Stimulated activated CD8-positive, alpha-beta memory T cell treated with anti-CD3 and anti-CD28 coated beads, Interleukin-15, amount 100 ng/mL, for 48 hours (primary cell): ENCODE results near the gene RBM19.
"Not testable (repeated sequence)": the region's sequence is repeated elsewhere in the genome, so short reads cannot be mapped to it uniquely, and the experiment has no call there.

Experiments used
- DNase-seq, 2 donors: peaks; one replicate each; pipeline ENCODE4 v3.0.0-alpha.2; 2020; ENCODE audit warnings: low read depth in 2 of 2

RBM19 gene

DNA sequence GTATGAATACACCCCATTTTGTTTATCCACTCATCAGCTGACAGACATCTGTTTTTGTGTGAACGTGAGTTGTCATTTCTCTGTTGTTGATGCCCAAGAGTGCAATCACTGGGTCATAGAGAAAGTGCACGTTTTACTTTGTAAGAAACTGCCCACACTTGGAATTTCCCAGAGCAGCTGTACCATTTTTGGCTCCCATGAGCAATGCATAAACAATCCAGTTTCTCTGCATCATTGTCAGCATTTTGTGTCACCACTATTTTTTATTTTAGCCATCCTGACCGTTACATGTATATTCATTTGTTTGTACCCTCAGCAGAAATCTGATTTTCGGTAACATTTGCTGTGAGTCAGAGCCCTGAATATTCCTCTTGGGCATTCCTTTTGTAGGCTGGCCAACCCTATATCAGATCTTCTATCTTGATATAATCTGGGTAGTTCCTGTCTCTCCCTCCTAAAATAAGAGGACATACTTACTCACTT is 62.7 kb downstream of the RBM19 start:
- no peak for DNase-seq

DNA sequence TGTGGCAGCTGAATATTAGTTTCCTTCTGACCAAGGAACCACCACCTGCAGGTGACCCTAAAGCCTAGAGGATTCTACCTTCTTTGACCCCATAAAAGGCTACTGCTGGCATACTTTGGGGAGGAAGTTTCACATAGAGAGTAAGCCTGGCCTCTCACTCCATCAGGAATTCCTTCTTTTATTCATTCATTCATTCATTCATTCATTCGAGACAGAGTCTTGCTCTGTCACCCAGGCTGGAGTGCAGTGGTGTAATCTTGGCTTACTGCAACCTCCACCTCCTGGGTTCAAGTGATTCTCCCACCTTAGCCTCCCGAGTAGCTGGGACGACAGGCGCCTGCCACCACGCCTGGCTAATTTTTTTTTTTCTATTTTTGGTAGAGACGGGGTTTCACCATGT is 64.8 kb downstream of the RBM19 start:
- DNase-seq: not testable (repeated sequence)

DNA sequence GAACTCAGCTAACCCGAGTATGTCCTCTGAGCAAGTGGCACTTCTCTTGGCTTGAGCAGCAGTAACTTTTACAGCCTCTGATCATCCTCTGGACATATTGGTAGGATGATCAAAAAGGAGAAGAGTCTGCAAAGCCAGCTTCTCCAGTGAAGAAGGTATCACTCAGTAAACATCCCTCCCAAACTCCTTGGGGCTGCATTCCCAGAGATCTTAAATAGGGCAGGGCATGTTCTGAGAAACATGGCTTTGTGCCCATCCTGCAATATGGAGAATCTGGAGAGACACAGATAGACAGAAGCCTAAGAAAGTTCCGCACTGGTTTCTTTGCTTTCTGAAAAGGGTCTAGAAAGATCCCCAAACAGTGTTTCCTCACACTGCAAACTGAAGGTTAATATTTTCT is 65.4 kb downstream of the RBM19 start:
- DNase-seq: no peak

DNA sequence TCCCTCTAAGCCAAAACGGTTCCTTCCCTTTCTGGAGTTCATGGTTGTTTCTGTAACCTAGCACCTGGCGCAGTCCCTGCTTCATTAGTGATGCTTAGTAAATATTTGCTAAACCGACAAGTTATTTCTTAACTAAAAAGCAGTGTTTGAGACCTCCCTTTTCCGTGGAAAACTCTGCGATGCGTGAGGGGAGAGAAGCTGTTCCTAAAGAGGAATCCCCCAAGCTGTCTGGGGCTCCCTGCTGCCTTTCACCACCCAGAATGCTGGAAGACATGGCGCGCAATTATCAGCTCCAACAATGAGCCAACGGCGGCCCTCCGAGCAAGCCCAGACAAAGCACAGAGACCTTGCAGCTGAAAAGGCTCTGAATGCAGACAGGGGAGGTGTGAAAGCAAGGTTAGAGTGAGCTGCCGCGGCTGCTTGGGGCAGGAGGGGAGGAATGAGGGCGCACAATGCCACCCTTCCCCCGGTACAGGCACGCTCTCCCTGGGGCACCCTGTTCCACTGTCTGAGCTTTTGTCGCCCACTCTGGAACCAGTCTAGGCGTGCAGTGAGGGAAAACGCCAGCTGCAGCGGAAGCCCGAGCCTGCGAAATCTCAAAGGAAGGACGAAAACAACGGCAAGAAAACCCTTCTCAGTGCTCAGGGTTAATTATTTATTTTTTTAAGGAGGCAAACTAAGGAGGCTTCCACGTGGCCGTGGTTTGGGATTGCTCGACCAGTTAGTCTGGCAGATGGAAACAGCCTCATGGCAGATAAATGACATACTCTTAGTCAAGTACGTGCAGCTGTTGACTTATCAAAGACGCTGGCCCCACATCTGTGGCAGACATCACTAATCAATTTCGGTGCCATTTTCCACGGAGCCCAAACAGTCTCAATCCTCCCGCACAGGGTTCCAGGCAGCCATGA is 66.3 kb downstream of the RBM19 start:
- no peak for DNase-seq

DNA sequence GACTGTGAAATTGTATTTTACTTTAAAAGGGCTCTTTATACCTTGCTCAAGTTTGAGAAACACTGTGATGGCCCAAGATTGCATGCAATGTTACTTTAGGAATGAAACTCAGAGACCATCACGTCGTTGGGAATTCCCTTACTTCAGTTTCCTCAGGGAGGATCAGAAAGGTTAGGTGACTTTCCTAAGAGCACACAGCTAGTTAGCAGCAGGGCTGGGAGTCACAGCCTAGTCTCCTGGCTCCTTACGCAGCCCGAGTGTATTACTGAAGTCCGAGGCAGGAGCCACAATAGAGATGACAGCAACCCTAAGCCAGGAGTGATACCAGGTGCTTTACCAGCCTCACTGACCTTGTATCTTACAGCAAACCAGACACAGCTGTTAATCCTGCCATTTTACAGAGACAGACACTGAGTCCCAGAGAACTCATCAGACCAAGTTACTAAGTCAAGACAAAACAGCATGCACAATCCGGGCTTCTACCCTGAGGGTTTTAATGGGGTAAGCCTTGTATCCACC is 67.0 kb downstream of the RBM19 start:
- no peak for DNase-seq

DNA sequence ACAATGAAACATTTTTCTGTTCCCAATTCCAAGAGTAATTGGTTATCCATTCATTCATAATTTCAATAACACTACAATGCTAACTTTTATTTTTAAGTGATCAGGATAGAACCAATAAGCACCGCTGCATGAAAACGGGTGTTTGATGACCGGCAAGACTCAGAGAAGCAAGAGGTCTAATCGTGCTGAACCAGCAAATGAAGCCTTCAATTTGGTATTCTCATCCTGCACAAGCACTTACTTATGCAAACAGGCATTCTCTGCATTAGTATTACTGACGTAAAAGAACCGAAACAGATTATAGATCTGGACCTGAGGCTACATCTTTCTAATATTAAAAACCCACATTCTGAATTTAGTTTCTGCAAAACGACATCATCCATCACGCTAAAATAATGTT is 67.7 kb downstream of the RBM19 start:
- no peak for DNase-seq

DNA sequence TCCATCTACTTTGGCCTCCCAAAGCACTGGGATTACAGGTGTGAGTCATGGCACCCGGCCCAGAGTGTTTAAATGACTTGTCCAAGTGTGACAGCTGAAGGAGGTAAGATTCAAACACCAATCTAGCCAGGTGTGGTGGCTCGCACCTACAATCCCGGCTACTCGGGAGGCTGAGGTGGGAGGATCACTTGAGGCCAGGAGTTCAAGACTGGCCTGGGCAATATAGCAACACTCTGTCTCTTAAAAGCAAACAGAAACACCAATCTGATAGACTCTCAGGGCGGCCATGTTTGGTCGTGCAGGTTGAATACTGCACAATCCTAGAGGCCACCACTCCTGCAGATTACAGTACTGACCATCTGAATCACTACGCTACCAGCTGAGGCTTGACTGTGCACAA is 68.7 kb downstream of the RBM19 start:
- DNase-seq: no peak

DNA sequence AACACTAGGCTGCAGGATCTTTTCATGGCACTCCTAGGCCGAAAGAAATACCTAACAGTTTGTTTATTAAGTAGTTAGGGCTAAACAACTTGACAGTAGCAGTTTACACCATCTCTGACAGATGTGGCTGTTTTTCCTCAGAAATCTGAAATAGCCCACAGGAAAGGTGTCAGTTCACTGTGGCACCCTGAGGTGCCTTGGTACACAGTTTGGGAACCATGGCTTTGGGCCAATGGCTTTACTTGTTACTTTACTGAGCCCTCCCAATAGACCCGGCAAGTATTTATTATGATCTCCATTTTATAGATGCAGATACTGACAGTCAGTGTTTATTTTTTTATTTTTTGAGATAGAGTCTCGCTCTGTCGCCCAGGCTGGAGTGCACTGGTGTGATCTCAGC is 69.3 kb downstream of the RBM19 start:
- no peak for DNase-seq

DNA sequence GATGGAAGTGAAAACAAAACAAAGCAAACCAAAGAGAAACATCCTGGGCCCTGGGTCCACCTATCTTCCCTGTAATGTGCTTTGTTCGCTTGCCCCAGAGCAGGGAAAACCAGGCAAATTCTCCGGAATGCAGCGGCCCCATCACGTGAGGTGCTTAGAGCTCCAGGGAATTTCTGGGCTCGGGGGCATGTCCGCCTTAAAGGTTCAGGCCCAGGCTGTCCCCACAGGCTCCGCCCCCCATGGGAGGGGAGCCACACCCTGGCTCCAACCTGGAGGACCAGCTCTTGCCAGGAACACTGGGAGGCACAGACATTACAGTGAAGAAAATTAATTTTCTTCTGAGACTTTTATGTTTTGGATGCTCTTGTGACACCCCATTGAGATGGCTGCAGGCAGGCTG is 69.9 kb downstream of the RBM19 start:
- DNase-seq: no peak

DNA sequence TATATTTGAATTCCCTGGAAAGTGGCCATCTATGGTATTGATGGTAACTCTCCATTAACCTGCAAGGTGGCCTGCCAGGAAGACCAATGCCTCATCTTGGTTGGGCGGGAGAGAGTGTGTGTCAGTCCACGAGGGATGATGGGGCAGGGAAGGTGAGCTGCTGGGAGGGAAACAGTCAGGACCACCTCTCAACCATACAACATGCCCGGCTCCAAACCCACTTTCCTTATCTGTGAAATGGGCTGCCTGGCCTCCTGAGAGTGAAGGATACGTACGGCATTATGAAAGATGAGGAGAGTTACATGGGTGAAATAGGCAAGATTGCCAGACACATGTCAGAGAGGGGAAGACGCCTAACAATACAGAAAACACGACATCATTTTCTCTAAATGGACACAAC is 70.9 kb downstream of the RBM19 start:
- no peak for DNase-seq

DNA sequence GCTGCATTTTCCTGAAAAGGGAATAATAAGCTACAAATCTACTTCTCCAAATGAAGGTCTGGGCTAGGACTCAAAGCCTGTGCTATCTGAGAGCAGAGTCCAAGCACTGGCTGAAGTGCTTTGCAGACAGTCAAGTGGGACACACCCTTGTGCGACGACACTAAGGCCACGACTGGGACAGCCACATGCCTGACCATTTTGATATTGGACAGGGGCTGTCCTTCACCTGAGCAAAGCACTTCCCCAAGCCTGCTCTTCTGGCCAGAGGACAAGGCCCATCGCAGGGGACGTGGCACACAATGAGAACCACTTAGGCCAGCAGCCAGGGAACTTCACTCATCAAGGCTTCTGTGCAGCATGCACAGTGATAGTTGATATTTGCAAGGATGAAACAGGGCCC is 71.4 kb downstream of the RBM19 start:
- DNase-seq: no peak

DNA sequence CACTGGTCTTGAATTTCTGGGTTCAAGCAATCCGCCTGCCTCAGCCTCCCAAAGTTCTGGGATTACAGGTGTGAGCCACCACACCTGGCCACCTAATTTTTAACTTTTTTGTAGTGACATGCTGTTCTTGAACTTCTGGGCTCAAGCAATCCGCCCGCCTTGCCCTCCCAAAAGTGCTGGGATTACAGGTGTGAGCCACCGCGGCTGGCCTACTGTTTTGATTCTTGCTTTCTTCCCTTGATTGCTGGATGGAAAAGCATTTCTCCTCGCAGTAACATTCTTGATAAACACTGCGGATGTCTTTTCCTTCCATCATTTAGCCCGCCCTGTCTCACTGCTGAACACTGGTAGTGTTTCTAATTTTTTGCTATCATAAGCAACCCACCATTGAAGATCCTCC is 72.9 kb downstream of the RBM19 start:
- no peak for DNase-seq

DNA sequence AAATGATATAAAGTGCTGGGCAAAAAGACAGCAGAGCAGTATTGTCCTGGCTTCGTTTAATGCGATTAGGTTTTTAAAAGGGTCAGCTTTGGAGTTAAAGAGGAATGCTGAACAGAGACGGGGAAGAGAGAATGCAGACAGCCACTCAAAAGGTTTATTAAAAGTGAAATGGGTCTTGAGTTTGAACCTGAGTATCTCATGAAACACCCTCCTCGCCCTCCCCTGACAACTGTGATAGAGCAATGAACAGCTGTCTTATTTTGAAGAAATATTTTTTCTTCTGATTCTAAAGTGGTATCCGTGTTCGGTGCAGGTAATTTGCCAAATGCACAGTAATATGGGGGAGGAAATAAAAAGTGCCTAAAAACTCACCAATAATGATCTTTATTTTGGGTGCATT is 73.6 kb downstream of the RBM19 start:
- no peak for DNase-seq

DNA sequence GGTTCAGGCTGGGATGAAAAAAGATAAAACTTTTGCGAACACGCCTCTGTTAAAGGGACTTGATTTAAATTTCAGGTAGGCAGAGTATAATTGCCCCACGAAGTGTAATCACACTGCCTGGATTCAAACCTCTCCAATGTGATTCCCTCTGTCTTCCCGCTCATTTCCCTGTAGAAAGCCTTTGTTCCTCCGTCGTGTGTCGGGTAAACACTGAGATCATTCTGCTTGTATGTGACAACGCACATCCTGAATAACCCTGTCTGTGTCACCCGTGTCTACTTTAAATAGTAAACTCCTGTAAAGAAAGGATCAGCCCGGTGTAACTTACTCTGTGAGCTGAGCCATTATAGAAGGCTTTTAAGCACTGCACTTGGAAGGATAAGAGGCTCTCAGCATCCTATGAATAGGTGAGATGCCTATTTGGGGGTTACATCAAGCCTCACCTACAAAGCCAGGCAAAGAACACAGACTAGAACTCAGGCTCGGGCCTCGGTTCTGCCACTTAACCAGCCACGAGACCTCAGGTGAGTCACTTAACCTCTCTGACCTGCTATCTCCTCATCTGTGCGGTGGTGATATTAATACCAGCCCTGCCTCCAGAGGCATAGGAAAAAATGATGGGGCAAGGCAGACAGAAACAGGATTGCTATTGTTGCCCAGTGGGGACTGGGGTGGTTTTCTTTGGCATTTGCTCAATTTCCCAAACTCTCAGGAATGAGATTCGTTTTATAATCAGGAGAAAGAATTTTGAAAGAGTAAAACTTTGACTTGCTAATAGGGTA is 74.2 kb downstream of the RBM19 start:
- DNase-seq: peak in 1 of 2 donors; percentile 1

DNA sequence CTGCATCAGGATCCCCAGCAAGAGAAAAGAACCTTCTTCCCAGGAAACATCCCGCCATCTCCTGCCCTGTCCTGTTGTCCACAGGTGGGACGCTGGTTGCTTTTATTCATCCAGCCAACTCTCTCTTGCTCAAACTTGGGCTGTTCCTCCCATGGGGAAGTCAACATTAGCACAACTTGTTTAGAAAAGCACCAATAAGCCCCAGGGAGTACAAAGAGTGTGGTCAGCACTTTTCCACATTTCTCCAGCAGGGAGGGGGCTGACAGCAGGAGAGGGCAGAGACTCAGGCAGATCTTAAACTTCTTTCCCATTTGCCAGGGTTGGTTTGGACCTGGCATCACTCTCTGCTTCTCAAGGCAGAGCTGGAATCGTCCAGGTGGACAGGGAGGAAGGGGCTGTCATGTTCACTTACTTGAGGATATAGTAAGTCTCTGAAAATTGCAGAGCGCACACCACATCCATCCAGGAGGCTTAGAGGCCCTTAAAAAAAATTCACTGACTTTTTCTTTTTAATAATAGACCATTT is 74.9 kb downstream of the RBM19 start:
- DNase-seq: no peak

DNA sequence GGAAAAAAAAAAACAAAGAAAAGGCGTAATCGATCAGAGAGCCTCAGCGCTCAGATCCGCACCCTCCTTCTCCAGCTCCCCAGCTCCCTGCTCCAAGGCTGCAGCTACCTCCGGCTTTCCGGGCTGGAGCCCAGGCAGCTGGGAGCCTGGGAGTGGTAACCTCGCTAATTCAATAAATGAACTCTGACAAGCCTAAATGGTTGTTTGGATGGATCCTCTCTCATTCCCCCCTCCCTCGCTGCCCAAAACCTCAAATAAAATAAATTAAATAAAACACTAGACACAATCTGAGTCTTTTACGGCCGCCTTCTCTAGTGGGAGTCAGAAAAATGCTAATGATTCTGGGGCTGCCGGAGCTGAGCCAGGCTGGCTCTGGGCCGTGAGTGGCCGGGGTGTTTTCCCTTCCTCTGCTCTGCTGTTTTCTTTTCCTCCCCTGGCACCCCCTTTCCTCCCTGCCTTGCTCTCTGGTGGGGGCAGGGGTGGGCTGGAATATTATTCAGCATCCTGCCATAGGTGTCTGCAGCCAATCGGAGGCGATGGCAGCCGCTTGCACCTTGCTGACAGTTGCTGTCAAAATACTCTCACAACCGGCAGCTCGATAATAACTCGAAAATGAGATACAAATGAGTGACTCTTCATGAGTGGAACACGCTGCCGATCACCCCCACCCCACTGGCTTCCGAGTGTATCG is 76.1 kb downstream of the RBM19 start:
- DNase-seq: no peak

DNA sequence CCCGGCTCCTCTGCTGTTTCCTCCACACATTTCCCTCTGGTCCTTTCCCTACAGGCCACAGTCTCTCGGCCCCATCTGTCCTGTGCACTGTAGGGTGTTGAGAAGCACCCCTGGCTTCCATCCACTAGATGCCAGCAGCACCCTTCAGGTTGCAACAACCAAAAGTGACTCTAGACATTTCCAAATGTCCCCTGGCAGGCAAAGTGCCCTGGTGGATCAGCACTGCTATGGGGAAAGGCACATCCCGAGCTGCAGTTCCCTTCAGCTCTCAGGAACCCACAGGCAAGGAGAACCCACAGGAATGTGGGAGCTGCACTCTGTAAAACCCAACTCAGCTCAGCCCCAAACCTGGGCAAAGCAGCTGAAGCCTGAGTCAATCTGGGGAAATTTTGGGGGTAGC is 77.0 kb downstream of the RBM19 start:
- DNase-seq: no peak

DNA sequence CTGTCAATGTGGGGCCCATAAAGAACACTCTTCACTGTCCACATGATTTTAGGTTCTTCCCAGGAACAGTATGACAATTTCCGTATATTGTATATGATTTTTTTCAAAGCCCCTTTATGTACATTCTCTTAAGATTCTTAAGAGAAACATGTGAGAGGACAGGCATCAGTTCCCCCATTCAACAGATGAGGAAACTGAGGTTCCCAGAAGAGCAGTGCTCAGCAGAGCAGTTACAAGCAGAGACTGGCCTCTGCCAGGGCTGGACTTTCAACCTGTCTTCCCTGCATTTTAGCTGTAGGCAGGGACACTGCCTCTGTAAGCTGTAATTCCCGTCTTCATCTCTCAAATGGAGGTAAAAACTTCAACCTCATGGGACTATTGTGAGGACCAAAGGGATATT is 77.7 kb downstream of the RBM19 start:
- DNase-seq: no peak

DNA sequence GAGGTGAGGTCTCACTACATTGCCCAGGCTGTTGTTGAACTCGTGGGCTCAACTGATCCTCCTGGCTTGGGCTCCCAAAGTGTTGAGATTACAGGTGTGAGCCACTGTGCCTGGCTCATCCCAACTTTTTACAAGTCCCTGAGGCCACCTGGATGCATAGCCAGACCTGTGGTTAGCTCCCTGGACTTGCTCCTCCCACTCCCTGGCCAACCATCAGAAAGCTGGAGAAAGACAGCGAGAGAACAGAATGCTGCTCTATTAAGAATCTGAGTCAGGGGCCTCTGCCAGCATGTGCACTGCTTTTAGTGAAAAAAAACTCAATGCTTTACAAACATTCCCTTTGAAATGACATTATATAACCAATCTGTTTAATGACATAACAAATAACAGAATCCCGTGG is 78.2 kb downstream of the RBM19 start:
- DNase-seq: no peak

DNA sequence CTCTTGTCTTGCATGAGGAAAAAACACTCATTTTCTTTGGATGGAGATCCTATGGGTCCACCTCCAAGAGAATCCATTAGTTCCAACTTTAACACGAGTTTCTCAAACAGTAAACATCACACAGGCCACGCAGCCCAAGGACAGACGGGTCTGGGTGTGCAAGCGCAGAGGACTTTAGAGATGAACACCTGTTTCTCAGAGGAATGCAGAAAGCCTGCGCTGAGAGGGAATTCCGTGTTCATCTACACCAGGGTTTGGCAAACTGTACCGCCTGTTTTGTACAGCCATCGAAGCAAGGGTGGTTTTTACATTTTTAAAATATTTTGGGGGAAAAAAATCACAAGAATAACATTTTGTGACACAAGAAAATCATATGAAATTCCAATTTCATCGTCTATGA is 79.4 kb downstream of the RBM19 start:
- no peak for DNase-seq

DNA sequence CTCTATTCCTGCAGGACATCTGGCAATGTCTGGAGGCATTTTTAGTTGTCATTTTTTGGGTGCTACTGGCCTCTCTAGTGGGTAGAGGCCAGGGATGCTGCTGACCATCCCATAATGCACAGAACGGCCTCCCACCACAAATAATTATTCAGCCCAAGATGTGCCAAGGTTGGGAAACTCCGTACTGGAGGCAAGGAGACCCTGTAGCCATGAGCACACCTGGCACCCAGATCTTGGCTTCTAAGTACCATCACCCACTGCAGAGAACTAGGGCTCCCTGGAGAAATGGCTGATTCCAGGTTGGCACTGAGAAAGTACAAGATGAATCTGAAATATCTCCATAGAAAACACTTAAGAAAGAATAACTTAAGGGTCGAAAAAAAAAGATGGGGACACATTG is 81.7 kb downstream of the RBM19 start:
- no peak for DNase-seq

DNA sequence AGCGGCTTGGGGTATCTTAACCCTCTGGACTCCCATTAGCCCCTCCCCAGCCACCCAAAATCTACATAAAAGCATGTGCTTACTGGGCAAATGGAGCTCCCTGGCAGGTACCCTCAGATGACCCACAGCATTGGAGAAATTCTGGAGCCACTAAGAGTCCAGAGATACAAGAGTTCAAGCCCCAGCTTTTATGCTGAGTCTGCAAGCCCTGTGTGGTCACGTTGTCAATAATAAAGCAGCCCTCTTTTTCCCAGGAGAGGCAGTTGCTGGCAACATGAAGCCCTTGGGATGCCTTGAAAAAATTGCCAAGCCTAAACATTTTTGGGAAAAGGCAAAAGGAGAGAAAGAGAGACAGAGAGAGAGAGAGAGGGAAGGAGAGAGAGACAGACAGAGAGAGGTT is 83.4 kb downstream of the RBM19 start:
- no peak for DNase-seq
